Esophagus squamous epithelium (tissue), 5 donors: ENCODE data around the gene TCHH. TPM values are rescaled to one million over a fixed set of nuclear protein-coding genes. Genes with fewer than 3 reads are reported as not detected.

Experiments used
- DNase-seq: peaks from one replicate; lab custom pipeline; 2025; lab: John Stamatoyannopoulos, UW
- H3K27ac ChIP-seq, 4 donors: fragments of 200-600 bp; sonication (generic); one replicate each; pipeline ENCODE4 v1.5.1; 2016 to 2019; ENCODE audit warnings: mild to moderate bottlenecking in 1 of 4
- H3K27me3 ChIP-seq, 4 donors: fragments of 200-600 bp; sonication (generic); 1 replicate in 3 of 4; 2 replicates in 1 of 4; pipeline versions ENCODE4 v1.5.1 to v1.6.0; 2017 to 2021; ENCODE audit warnings: antibody characterized with exemption in 1 of 4
- H3K36me3 ChIP-seq, 3 donors: fragments of 200-600 bp; sonication (generic); one replicate each; pipeline ENCODE4 v1.5.1; 2016 to 2019
- H3K4me1 ChIP-seq, 3 donors: fragments of 200-600 bp; sonication (generic); one replicate each; pipeline ENCODE4 v1.5.1; 2017 to 2019
- H3K4me3 ChIP-seq, 4 donors: fragments of 200-600 bp; sonication (generic); 1 replicate in 3 of 4; 2 replicates in 1 of 4; pipeline ENCODE4 v1.5.1; 2016 to 2019; ENCODE audit warnings: mild to moderate bottlenecking in 2 of 4, moderate library complexity in 1 of 4
- H3K9me3 ChIP-seq, 3 donors: fragments of 200-600 bp; sonication (generic); one replicate each; pipeline ENCODE4 v1.5.1; 2016 to 2019
- POLR2A ChIP-seq, 4 donors: fragments of 450-650 bp; IDR thresholded peaks; one replicate each; pipeline ENCODE4 v1.6.1; 2017; ENCODE audit warnings: antibody characterized with exemption in 4 of 4, mild to moderate bottlenecking in 4 of 4, moderate library complexity in 3 of 4
- WGBS, 2 donors: methylation state at CpG; one replicate each; pipeline ENCODE4 v1.1.5; 2018; 5-methylcytosine and 5-hydroxymethylcytosine counted together
- intact Hi-C: fragments of 100-400 bp; cut with DNase I; formaldehyde crosslinking; loops from one replicate; pipeline ENCODE4 v1.15.0; 2022
- total RNA-seq, 4 donors: library from RNA; depleted of rRNA; stranded (reverse); fragments of >200 nt; gene quantifications; one replicate each; pipeline ENCODE4 v1.1.0, GENCODE V29; 2016
- TF ChIP-seq, protein P1 (sequence below), 6 experiments: fragments of 450-650 bp in 4 of 6; fragments of 200-600 bp in 2 of 6; sonication (generic) in 2 of 6; IDR thresholded peaks; one replicate each; pipeline ENCODE4 v1.5.1; 2016 to 2019; ENCODE audit warnings: antibody characterized with exemption in 6 of 6, mild to moderate bottlenecking in 4 of 6, moderate library complexity in 4 of 6
- donor health status: DM: yes; HTN: yes; CAD: no.

The TCHH gene
- total RNA-seq, 4 donors from 2014 or later: 0.18 to 0.44 (median 0.19) TPM

DNA sequence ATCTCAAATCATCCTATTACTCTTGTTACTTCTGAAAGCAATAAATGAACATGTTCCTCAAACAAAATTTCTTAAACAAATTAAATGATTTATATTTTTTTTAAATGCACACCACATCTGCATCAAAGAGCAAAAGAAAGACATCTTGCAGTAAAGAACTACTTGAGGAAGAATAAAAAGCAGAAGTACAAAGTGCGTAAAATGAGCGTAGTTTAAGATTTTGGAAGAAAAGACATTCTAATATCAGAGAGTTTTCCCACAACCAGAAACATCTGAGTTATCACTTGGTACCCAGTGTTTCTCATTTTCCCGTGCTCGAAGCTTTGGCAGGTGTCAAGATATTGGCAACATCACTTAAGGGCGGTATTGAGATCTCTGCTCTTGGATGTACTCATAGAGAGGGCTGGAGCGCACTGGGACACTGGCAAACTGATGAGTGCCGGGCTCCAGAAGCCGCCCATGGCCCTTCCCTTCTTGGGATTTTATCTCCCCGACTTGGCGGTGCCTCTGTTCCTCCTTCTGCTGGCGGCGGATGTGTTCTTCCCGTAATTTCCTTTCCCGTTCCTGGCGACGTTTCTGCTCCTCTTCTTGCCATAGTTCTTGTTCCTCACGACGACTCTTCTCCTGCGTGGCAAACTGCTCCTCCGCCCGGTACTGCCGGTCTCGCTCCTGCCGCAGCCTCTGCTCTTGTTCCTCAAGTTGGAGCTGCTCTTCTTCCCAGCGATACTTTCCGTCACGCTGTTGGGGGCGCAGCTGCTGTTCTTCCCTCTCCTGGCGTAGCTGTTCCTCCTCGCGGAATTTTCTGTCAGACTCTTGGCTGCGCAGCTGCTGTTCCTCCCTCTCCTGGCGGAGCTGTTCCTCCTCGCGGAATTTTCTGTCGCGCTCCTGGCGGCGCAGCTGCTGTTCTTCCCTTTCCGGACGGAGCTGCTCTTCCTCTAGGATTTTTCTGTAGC is 7.9 kb downstream of the TCHH start:
- no peak for TF ChIP-seq POLR2A (IDR thresholded peaks at IDR 0.05)
- TF ChIP-seq, protein P1, sequence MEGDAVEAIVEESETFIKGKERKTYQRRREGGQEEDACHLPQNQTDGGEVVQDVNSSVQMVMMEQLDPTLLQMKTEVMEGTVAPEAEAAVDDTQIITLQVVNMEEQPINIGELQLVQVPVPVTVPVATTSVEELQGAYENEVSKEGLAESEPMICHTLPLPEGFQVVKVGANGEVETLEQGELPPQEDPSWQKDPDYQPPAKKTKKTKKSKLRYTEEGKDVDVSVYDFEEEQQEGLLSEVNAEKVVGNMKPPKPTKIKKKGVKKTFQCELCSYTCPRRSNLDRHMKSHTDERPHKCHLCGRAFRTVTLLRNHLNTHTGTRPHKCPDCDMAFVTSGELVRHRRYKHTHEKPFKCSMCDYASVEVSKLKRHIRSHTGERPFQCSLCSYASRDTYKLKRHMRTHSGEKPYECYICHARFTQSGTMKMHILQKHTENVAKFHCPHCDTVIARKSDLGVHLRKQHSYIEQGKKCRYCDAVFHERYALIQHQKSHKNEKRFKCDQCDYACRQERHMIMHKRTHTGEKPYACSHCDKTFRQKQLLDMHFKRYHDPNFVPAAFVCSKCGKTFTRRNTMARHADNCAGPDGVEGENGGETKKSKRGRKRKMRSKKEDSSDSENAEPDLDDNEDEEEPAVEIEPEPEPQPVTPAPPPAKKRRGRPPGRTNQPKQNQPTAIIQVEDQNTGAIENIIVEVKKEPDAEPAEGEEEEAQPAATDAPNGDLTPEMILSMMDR (IDR thresholded peaks at IDR 0.05): no peak
- Histone ChIP-seq H3K27ac (no peak overlapping the region), H3K9me3 (peaks cover 6 to 22% (median 19%) of the 10 kb centered on the region in 3 donors), H3K36me3 (no peaks in the 10 kb centered on the region), H3K4me3 (peak overlapping the region; percentile 11 to 66 (median 52)), H3K27me3 (peaks cover under 1 to 100% (median 31%) of the 10 kb centered on the region in 4 donors), H3K4me1 (peaks cover 19 to 52% (median 26%) of the 10 kb centered on the region in 3 donors)
- DNase-seq: no peak
- intact Hi-C loops: no loop called here
- 36% methylated on average over 40 to 41 of the region's 41 CpGs for WGBS, 2 donors

DNA sequence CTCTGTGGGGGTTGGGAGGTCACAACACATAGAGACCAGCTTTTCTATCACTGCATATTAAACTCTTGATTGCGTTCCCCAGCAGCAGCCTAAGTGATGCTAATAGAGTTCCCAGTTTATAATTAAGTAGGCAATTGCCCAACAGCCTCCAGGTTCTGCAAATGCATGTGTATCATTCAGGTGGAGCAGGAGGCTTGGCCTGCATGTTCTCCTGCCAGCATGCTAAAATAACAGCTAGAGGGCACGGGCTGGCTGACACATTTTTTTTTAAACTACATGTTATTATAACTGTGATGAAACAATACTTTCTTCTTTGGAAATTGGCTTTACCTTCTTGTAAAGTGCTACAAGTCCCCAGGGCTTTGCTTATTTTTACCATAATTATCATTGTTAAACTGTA is 10.4 kb downstream of the TCHH start:
- no peaks in the 10 kb centered on the region for H3K36me3 ChIP-seq
- H3K9me3 ChIP-seq: peaks cover 6 to 22% (median 19%) of the 10 kb centered on the region in 3 donors
- no peak overlapping the region for H3K27ac ChIP-seq
- H3K4me3 ChIP-seq: no peak overlapping the region
- 6 to 15% methylated on average over 2 of the region's 2 CpGs for WGBS, 2 donors
- intact Hi-C loops: no loop called here
- H3K27me3 ChIP-seq: peaks cover 0 to 100% (median 28%) of the 10 kb centered on the region in 4 donors
- TF ChIP-seq, protein P1 (IDR thresholded peaks at IDR 0.05): no peak
- TF ChIP-seq POLR2A (IDR thresholded peaks at IDR 0.05): no peak
- no peak for DNase-seq
- peaks cover 2 to 27% (median 6%) of the 10 kb centered on the region in 3 donors for H3K4me1 ChIP-seq

DNA sequence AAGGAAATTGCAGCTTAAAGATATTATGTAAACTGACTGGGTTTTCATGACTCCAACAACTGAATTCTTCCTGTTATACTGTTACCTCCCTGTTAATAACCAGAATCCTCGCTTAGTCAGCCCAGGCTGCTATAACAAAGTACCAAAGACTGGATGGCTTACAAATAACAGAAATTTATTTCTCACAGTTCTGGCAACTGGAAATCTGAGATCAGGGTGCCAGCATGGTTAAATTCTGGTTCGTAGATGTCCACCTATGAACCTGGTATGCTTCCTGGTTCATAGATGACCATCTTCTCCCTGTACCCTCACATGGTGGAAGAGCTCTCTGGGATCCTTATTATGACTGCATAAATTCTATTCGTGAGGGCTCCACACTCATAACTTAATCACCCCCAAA is 18.3 kb downstream of the TCHH start:
- WGBS, 2 donors: 60 to 69% methylated on average over 3 of the region's 3 CpGs
- intact Hi-C loops: no loop called here

DNA sequence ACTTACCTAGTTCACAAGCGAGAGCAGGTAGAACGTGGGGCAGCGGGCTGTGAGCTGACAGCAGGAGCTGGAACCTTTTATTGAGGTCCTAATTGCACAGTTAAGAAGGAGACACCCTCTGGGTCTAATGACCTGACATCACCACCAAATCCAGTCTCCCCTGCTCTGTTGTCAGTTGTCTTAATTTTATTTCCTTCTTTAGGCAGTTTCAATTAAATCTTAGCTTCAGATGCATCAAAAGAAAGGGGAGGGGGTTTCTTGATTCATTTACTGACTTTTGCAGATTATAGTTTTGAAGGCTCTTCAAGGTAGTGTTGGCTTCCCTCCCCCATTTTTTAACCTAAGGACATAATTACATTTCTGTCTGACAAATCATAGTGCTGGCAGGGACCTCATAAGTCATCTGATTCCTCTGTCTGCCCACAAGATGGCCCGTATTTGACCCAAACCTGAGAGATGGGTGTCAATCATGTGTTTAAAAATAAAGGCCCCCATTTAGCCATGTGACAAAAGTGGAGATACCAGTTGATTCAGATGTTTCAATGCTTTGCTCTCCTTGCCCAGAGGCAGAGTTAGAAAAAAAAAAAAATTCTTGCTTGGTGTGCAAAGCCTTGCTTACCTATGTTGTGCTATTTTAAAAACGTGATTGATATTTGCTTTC is 26.1 kb downstream of the TCHH start, which contains the start of gene TCHHL1:
TCHHL1 (minus strand) TSS at position 51 of the 661 bp plus-strand sequence. CDS start 921 bp downstream, outside the sequence.
- no peaks in the 10 kb centered on the region for H3K4me1 ChIP-seq
- H3K36me3 ChIP-seq: no peaks in the 10 kb centered on the region
- TF ChIP-seq, protein P1 (IDR thresholded peaks at IDR 0.05): no peak
- no peak for TF ChIP-seq POLR2A (IDR thresholded peaks at IDR 0.05)
- H3K27me3 ChIP-seq: peaks cover 0 to 49% (median 0%) of the 10 kb centered on the region in 4 donors
- 61 to 67% methylated on average over 5 of the region's 5 CpGs for WGBS, 2 donors
- H3K27ac ChIP-seq: no peak within 1 kb of the TSS
- intact Hi-C loops: no loop called here
- H3K9me3 ChIP-seq: peaks cover 0 to 10% (median 6%) of the 10 kb centered on the region in 3 donors
- no peak within 1 kb of the TSS for H3K4me3 ChIP-seq
- no peak for DNase-seq

More for the DNA sequence above, 18.3 kb downstream of the TCHH start:
- DNase-seq: no peak
- Histone ChIP-seq H3K4me3 (no peak overlapping the region), H3K4me1 (no peaks in the 10 kb centered on the region), H3K36me3 (no peaks in the 10 kb centered on the region), H3K27ac (no peak overlapping the region), H3K27me3 (peaks cover 0 to 49% (median 0%) of the 10 kb centered on the region in 4 donors), H3K9me3 (peaks cover 0 to 16% (median 6%) of the 10 kb centered on the region in 3 donors)
- TF ChIP-seq, protein P1 (IDR thresholded peaks at IDR 0.05): no peak
- TF ChIP-seq POLR2A (IDR thresholded peaks at IDR 0.05): no peak
